NOMO-1 (cell line): ENCODE data around the gene CLDN9.
"Not testable (repeated sequence)": the region's sequence is repeated elsewhere in the genome, so short reads cannot be mapped to it uniquely, and the experiment has no call there.

Source experiments
- DNase-seq, 2 experiments: peaks; one replicate each; lab custom pipeline; 2025; ENCODE audit not compliant: unreplicated experiment in 2 of 2; lab: John Stamatoyannopoulos, UW

Gene CLDN9

DNA sequence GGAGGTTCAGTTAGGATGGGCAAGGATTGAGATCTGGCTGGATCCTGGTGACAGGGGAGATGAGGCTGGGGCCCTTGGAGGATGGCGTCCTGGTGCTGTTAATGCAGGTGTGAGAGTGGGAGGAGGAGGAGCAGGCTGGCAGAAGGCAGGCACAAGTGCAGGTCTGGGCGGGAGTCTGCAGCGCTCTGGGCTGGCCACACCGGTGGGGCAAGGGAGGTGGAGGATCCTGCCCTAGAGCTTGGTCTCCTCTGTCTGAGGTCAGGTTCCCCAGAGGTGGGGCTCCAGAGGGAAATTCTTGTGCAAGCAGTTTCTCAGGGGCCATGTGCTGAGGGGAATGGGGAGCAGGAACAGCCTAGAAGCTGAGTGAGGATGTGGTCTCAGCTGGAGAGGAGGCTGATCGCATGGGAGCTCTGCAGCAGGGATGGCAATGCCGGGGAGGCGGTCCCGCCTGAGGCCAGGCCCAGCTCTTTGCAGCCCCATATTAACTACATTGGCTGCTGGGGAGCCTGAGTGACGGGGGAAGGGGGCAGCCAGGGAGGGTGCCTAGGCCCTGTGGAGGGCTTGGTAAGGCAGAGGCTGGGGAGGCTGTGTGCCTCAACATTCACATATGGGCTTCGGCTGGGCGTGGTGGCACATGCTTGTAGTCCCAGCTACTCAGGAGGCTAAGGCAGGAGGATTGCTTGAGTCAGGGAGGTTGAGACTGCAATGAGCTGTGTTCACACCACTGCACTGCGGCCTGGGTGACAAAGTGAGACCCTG is 40.0 kb downstream of the CLDN9 start:
- DNase-seq, result not testable (repeated sequence)

DNA sequence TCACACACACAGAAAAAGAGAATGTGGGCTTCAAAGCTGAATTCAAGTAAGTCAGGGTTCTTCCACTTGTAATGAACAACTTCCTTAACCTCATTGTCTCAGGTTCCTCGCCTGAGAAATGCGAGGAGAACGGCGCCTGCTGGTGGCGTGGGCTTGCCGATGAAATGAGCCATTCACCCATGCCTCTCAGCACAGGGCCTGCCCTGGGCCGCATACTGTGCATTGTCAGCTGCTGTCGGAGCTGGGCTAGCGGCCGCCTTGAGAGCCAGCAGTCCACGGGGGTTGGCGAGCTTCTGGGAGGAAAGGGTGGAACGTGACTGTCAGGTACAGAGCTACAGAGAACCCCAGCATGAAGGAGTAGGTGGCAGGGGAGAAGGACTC is 40.6 kb downstream of the CLDN9 start:
- peak in 1 of 2 experiments; percentile 15 for DNase-seq

GRCh38 chr16:3054965-3055733 is 42.4 kb downstream of the CLDN9 start:
- DNase-seq, result peak; percentile 67 to 70

DNA sequence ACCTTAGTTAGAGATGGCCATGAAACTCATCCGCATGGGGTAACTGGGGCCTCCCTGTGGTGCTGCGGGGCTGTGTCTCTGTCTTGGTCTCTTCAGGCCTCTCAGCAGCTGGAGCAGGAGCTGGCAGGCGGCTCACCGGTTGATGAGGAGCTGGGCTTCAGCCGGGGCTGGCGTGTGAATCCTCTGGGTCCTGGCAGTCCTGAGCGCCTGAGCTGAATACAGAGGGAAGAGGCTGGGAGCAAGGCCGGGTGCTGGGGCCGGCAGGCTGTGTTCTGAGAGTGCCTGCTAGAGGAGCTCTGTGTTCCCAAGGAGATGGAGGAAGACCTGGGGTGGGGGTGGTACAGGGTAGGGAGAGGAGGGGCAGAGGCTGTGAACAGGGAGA is 43.0 kb downstream of the CLDN9 start:
- not testable (repeated sequence) for DNase-seq

- no peak for DNase-seq
These were observed 43.8 kb downstream of the CLDN9 start for GRCh38 chr16:3056336-3057180.

GRCh38 chr16:3057181-3058138 is 44.7 kb downstream of the CLDN9 start:
- no peak for DNase-seq

DNA sequence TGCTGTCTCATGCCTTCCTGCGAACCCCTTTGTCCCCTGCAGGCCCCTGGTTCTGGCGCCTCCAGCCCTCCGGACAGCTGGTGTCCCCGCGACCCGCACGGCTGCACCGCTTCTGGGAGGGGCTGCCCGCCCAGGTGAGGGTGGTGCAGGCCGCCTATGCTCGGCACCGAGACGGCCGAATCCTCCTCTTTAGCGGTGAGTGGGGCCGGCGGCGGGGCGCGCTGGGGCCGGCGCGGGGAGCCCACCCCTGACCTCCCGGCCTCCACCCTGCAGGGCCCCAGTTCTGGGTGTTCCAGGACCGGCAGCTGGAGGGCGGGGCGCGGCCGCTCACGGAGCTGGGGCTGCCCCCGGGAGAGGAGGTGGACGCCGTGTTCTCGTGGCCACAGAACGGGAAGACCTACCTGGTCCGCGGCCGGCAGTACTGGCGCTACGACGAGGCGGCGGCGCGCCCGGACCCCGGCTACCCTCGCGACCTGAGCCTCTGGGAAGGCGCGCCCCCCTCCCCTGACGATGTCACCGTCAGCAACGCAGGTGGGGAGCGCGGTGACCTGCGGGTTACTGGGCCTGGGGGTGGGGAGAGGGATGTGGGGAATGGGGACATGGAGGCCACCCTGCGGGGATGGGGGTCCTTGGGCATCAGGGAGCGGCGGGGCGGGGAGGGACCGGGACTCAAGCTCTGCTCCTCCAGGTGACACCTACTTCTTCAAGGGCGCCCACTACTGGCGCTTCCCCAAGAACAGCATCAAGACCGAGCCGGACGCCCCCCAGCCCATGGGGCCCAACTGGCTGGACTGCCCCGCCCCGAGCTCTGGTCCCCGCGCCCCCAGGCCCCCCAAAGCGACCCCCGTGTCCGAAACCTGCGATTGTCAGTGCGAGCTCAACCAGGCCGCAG is 45.7 kb downstream of the CLDN9 start:
- peak in 1 of 2 experiments; percentile 22 for DNase-seq

DNA sequence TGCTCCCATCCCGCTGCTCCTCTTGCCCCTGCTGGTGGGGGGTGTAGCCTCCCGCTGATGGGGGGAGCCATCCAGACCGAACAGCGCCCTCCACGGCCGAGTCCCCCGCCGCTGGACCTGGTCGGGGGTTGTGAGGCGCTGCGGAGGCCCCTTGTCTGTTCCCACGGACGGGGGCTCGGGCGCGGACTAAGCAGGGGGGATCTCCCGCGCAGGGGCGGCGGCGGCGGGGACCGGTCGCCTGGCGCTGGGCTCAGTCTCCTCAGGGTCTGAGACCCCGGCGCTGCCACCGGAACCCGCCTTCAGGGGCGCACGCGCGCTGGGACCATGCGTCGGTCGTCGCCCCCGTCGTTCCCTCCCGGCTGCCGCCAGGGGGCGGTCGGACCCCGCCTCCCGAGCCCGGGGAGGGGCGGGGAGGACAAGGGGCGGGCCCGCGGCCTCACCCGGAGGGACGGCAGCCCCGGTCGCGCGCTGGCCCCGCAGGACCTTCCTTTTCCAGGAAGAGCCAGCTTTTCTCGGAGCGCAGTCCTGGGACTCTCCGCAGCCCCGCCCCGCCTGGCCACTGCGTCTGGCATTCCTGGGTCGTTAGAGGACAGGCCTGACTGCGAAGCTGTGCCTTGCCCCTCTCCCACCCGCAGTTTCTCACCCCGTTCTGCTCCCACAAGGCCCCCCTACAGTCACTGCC is 46.5 kb downstream of the CLDN9 start:
- DNase-seq, result peak; percentile 64 to 69

DNA sequence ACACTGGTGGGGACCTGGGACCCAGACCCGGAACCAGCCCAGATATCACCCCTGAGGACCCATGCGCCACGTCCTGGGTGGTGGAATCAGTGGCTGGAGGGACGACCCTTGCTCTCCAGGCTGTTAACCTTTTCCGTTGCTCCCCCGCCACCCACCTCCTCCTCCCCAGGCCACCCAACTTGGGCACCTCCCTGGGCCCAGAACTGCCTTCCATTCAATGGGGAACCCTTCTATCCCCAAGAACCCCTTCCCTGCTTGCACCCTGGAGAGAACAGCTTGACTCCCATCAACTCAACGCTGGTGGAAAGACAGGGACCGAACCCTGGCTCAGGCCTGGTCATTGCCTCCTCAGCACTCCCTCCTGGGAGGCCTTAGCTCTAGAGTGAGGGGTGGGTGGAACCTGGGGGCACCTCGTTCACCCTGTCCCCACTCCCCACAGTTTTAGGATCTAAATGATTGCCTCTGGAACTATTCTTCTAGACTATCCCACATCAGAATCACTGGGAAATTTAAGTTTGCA is 47.1 kb downstream of the CLDN9 start:
- no peak for DNase-seq

- no peak for DNase-seq
These were observed 47.8 kb downstream of the CLDN9 start for GRCh38 chr16:3060339-3061127.

- no peak for DNase-seq
These were observed 49.8 kb downstream of the CLDN9 start for GRCh38 chr16:3062553-3062952.

GRCh38 chr16:3063625-3064386 is 51.1 kb downstream of the CLDN9 start:
- no peak for DNase-seq
